Adrenal gland (tissue), 5 donors: ENCODE results near the gene MUTYH.

Source experiments
- CTCF ChIP-seq, 6 experiments: fragments of 450-650 bp in 4 of 6; fragments of 200-600 bp in 2 of 6; sonication (generic) in 1 of 6; IDR thresholded peaks; 1 replicate in 5 of 6; 2 replicates in 1 of 6; pipeline versions ENCODE4 v1.5.1 to v1.8.0; 2016 to 2021; ENCODE audit warnings: antibody characterized with exemption in 6 of 6, mild to moderate bottlenecking in 2 of 6, moderate library complexity in 1 of 6
- POLR2A ChIP-seq, 2 donors: fragments of 450-650 bp; IDR thresholded peaks; one replicate each; pipeline ENCODE4 v1.6.1; 2017; ENCODE audit warnings: antibody characterized with exemption in 2 of 2, mild to moderate bottlenecking in 2 of 2, moderate library complexity in 1 of 2
- donor health status: DM: no; HTN: no; CAD: no.

- TF ChIP-seq POLR2A (IDR thresholded peaks at IDR 0.05) (no peak), CTCF (IDR thresholded peaks at IDR 0.05) (no peak)
Measured at GRCh38 chr1:45328680-45329079, 11.6 kb downstream of the MUTYH start.
